DMS 273 treated with DMSO at 0.1 percent for 48 hours (cell line): Measurements from ENCODE around the gene DNASE1L3.

Source experiments
- DNase-seq: peaks from one replicate; lab custom pipeline; 2025; lab: John Stamatoyannopoulos, UW

DNASE1L3 gene

GRCh38 chr3:58179235-58180098, 31.3 kb downstream of the DNASE1L3 start:
- DNase-seq = no peak

- DNase-seq = no peak
Observed at GRCh38 chr3:58178528-58179234, 32.1 kb downstream of the DNASE1L3 start.

- no peak for DNase-seq
Observed at GRCh38 chr3:58177747-58178527, 32.8 kb downstream of the DNASE1L3 start.

GRCh38 chr3:58176827-58177489, 33.8 kb downstream of the DNASE1L3 start:
- DNase-seq = no peak

GRCh38 chr3:58176185-58176530, 34.6 kb downstream of the DNASE1L3 start:
- DNase-seq = no peak

- no peak for DNase-seq
Observed at GRCh38 chr3:58175437-58176184, 35.2 kb downstream of the DNASE1L3 start.

GRCh38 chr3:58175187-58175436, 35.7 kb downstream of the DNASE1L3 start:
- DNase-seq = no peak

GRCh38 chr3:58173669-58174398, 36.9 kb downstream of the DNASE1L3 start:
- no peak for DNase-seq

GRCh38 chr3:58173029-58173668, 37.6 kb downstream of the DNASE1L3 start:
- DNase-seq = no peak

- no peak for DNase-seq
Observed at GRCh38 chr3:58171126-58171525, 39.6 kb downstream of the DNASE1L3 start.

GRCh38 chr3:58170376-58170775, 40.4 kb downstream of the DNASE1L3 start:
- DNase-seq = no peak

GRCh38 chr3:58169371-58169770, 41.4 kb downstream of the DNASE1L3 start:
- DNase-seq = no peak

GRCh38 chr3:58168498-58168897, 42.3 kb downstream of the DNASE1L3 start:
- no peak for DNase-seq

- no peak for DNase-seq
Observed at GRCh38 chr3:58167431-58168351, 43.1 kb downstream of the DNASE1L3 start.

GRCh38 chr3:58164906-58165821, 45.6 kb downstream of the DNASE1L3 start:
- DNase-seq = no peak

- DNase-seq = no peak
Observed at GRCh38 chr3:58164199-58164879, 46.4 kb downstream of the DNASE1L3 start.

- no peak for DNase-seq
Observed at GRCh38 chr3:58163234-58163633, 47.5 kb downstream of the DNASE1L3 start.
